HG03575 (cell line): ENCODE data around the gene PRDM16.

Experiments used
- ATAC-seq: cut with Tn5 transposase; IDR thresholded peaks from one replicate; pipeline ENCODE4 v1.9.1; 2021; ENCODE audit not compliant: unreplicated experiment, insufficient number of reproducible peaks, low FRiP score; ENCODE audit errors: extremely low read depth

The PRDM16 gene

DNA sequence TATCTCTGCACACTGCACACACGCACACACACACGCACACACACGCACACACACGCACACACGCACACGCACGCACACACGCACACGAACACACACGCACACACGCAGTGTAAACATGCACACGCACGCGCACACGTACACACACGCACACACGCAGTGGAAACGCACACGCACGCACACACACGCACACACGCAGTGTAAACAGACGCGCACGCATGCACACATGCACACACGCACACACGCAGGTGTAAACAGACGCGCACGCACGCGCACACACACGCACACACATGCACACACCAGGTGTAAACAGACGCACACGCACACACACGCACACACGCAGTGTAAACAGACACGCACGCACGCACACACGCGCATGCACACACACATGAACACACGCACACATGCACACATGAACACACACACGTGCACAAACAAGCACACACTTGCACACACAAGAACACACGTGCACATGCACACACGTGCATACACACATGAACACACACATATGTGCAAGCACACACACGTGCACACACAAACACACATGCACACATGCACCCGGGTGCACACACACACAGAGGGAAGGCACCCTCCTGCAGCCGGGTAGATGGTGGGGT, 45.2 kb downstream of the PRDM16 start:
- ATAC-seq = no peak

DNA sequence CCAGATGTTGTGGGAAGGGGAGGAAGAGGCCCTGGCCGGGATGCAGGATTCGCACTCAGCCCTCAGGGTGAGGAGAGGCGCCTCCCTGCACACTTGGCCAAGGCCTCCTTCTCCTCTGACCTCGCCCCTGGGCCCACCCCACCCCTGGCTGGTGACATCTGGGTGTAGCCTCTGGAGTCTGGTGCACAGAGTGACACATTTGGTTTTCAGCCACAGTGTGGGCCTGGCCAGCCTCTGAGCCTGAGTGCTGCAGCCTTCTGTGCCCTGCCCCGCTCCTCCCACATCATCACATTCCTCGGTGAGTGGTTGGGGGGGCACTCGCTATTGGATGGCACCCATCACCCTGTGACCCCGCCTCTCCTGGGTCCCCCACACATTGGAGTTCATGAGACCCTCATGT, 45.8 kb downstream of the PRDM16 start:
- no peak for ATAC-seq

GRCh38 chr1:3115275-3116149, 46.5 kb downstream of the PRDM16 start:
- ATAC-seq = no peak

- no peak for ATAC-seq
These were observed 47.1 kb downstream of the PRDM16 start for GRCh38 chr1:3116150-3116510.

DNA sequence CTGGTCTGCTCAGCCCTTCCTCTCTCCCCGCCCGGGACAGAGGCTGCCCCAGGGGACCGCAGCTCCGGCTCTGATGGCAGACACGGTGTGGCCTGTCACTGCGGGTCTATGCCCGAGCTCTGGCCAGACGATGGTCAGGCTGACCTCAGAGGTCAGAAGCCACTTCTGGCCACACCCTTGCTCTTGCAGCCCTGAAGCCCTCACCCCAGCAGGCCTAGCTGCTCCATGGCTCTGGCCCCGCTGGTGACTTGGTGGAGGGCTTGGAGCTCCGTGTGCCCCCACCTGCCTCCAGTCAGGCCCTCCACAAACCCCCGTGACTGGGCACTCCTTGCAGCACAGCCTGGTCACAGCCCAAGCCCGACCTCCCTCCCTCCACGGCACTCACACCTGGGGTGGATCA, 47.6 kb downstream of the PRDM16 start:
- no peak for ATAC-seq

GRCh38 chr1:3117879-3118278, 48.9 kb downstream of the PRDM16 start:
- no peak for ATAC-seq

GRCh38 chr1:3119061-3119460, 50.1 kb downstream of the PRDM16 start:
- ATAC-seq = no peak

DNA sequence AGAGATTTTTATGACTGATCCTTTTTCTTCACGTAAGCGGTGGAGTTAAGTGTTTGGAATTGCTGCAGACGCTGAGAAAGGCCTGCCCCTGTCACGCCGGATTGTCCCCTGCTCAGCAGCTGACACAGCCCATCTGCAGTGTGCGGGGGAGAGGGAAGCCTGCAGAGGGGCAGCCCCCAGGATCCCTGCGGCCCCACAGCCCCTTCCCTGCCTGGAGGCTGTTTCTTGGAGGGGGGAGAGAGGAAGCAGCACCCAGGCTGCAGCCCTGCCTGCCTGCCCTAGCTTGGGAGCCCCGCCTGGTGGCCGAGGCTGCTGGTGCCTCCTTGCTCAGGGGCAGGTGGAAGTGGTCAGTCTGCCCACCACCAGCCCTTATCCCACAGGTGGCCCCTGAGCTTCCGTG, 50.7 kb downstream of the PRDM16 start:
- no peak for ATAC-seq

DNA sequence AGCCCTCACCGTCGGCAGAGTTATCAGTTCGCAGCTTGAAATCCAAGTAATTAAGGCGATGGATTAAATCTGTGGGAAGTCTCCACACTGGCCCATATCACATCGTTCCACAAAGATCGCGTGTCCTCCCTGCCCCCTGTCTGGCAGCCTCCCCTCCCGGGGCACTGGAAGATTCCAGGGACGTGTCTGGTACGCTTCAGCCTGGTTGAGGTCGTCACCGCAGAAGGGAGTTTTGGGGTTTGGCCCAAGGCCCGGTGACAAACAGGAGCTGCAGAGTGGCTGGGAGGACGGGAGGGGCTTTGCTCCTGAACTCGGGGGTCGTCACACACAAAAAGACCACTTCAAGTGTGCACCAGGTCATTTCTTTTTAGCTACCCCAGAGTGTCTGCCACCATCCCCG, 51.1 kb downstream of the PRDM16 start:
- no peak for ATAC-seq

DNA sequence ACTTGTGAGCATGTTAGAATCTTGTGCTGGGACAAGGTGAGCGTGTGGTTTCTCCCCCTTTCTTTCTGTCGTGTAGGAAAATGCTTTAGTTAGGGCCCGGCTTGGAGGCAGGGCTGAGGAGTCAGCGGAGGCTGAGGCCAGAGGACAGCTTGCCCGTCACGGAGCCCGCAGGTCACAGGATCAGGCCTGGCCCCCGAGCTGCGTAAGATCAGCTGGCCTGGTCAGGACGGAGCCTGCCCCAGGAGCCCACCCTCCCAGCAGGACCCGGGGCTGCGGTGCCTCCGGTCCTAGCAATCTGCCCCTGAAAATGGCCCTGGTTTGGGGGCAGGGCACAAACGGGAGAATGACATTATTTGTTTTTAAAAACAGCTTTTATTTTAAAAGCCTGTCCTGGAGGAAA, 52.0 kb downstream of the PRDM16 start:
- ATAC-seq = no peak

GRCh38 chr1:3121401-3122210, 52.6 kb downstream of the PRDM16 start:
- no peak for ATAC-seq

GRCh38 chr1:3122311-3122710, 53.3 kb downstream of the PRDM16 start:
- no peak for ATAC-seq

- ATAC-seq = no peak
These were observed 55.2 kb downstream of the PRDM16 start for GRCh38 chr1:3124246-3124645.

GRCh38 chr1:3125078-3125477, 56.1 kb downstream of the PRDM16 start:
- ATAC-seq = no peak

DNA sequence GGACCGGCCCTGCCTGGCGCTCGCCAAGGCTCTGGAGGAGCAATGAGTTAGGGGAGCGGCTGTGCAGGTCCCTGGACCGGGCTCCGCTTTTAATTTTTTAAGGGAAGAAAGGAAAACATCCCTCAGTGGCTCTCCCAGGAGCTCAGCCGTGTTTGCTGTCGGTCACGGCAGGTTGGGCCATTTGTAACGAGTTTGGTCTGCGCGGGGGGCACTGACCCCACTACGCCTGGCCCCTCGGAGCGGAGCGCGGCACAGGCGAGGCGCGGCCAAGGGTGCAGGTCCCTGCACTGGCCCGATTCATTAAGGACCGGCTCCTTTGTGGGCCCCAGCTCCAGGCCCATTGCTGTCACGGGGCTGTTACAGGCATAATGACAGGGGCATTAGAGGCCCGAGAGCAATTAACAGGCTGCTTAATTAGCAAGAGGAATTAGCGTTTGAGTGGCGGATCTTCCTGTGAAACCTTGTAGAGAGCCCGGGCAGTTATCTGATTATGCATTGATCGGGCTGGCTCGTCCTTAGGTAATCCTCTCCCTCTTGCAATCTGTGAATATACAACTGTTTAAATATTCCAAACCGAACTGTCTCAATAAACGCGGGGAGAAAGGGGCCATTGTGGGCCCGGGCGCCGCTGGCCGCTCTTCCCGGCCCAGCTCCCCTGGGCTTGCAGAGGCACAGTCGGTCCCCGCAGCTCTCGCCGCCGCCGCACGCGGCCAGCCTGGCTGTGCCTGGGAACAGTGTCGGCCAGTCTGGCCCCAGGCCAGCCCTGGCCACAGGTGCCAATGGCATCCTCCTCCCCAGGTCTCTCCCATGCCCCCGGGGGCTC, 56.8 kb downstream of the PRDM16 start:
- no peak for ATAC-seq

- ATAC-seq = no peak
These were observed 58.0 kb downstream of the PRDM16 start for GRCh38 chr1:3126756-3127678.

GRCh38 chr1:3127738-3128137, 58.7 kb downstream of the PRDM16 start:
- no peak for ATAC-seq

DNA sequence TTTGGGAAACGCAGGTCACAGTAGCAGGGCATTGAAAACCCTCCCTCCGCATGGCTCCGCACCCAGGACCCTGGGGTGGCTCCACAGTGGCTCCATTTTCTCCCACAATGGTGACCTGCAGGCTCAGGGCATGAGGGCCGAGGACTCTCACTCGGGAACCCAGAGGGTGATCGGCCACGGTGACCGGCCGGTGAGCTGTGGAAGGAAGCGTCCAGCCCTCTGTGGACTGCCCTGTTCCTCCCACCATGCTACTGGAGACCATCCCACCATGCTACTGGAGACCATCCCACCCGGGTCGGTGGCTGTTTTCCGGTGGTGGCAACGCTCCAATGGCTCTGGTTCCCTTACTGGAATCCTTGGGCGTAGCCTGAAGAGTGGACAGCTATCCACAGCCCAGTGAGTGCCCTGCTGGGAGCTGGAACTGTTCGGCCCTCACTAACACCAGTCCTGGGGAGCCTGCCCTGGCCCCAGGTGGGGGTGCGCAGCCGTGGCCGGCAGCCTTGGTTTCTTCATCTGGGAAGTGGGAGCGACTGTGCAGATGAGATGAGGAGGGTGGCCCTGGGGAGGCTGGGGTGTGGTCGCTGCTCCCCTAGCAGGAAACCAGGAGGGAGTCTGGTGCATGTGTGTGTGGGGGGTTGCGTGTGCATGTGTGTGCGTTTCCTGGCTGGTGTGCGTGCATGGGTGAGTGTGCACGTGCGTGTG, 59.6 kb downstream of the PRDM16 start:
- ATAC-seq = no peak
